Measurements from ENCODE around the gene NAT10. TPM values are rescaled to one million over a fixed set of nuclear protein-coding genes. Genes with fewer than 3 reads are reported as not detected.

NAT10 gene
- total RNA-seq, 1 experiment from 2014 or later: 103 TPM

DNA sequence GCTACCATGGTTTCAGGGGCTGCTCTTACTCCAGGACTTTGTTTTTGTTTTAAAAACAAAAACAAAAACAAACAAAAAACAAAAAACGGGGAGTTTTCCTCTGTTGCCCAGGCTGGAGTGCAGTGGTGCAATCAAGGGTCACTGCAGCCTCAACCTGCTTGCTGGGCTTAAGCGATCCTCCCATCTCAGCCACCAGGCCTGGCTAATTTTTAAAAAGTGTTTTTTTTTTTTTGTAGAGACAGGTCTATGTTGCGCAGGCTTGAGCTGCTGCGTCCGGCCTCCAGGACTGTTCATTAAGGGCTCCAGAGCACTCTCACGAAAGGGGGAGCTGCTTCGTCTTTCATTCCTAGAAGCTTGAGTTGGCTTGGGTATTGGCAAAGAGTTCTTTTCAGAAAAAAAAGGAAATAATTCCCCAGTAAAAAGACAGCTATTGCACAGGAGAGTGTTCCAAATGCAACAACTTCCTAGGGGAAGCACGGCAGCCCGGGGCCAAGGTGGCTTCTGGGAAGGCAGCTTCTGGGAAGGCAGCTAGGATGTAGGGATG lies 78.5 kb downstream of the NAT10 start:
- H3K9me3 ChIP-seq (ENCODE audit: control insufficient read depth, low read depth, low read length): no peaks in the 10 kb centered on the region
- H2AK5ac ChIP-seq (ENCODE audit: insufficient read length, low read length): no peak overlapping the region
- Mint-ChIP-seq H3K27me3 (ENCODE audit: low read depth) (no peaks in the 10 kb centered on the region; the same call in 1 of the 2 replicates), H3K27ac (no peak overlapping the region), H3K36me3 (ENCODE audit: insufficient read depth in 1 of 3, low read depth in 3 of 3) (no peaks in the 10 kb centered on the region), H3K4me3 (no peak overlapping the region), H3K4me1 (peaks cover 38 to 40% of the 10 kb centered on the region in 2 experiments), H3K9me3 (no peaks in the 10 kb centered on the region)
- no peak for DNase-seq
- no peak overlapping the region for H3K9ac ChIP-seq (ENCODE audit: extremely low read depth, insufficient read length, low read length)
- no peak overlapping the region for H3K23ac ChIP-seq (ENCODE audit: insufficient read length, low read depth, low read length)
- H3K79me2 ChIP-seq (ENCODE audit: insufficient read depth, low read length): no peaks in the 10 kb centered on the region
- H3K14ac ChIP-seq (ENCODE audit: insufficient read depth, low read length): no peak overlapping the region
- no peak overlapping the region for H4K5ac ChIP-seq (ENCODE audit: insufficient read length, low read depth, low read length)
- peaks cover 2% of the 10 kb centered on the region for H3K23me2 ChIP-seq (ENCODE audit: insufficient read length, low read depth, low read length, poor library complexity, severe bottlenecking)
- H3K4me2 ChIP-seq (ENCODE audit: insufficient read depth, insufficient read length, low read length): no peak overlapping the region
- H3K27me3 ChIP-seq (ENCODE audit: insufficient read depth, low read length): no peaks in the 10 kb centered on the region
- no peak overlapping the region for H4K91ac ChIP-seq (ENCODE audit: insufficient read length, low read depth, low read length)
- H2AFZ ChIP-seq (ENCODE audit: low read length): no peak overlapping the region
- no peak overlapping the region for H2BK12ac ChIP-seq (ENCODE audit: insufficient read length, low read depth, low read length)
- no peak overlapping the region for H3K4ac ChIP-seq (ENCODE audit: low read depth, low read length)
- H3K79me1 ChIP-seq (ENCODE audit: insufficient read depth, low read depth, low read length, poor library complexity, severe bottlenecking): no peaks in the 10 kb centered on the region
- H2BK20ac ChIP-seq (ENCODE audit: low read depth, low read length, poor library complexity, severe bottlenecking): no peak overlapping the region
- H3K56ac ChIP-seq (ENCODE audit: insufficient read length, low read depth, low read length): no peak overlapping the region
- H4K8ac ChIP-seq (replicated peaks; ENCODE audit: insufficient read length, low read depth, low read length): no peak overlapping the region
- H3K27ac ChIP-seq (ENCODE audit: insufficient read length, low read depth, low read length): no peak overlapping the region
- peak overlapping the region; percentile 23 for H3K18ac ChIP-seq (ENCODE audit: insufficient read length, low read depth, low read length)
- TF ChIP-seq, protein P1, sequence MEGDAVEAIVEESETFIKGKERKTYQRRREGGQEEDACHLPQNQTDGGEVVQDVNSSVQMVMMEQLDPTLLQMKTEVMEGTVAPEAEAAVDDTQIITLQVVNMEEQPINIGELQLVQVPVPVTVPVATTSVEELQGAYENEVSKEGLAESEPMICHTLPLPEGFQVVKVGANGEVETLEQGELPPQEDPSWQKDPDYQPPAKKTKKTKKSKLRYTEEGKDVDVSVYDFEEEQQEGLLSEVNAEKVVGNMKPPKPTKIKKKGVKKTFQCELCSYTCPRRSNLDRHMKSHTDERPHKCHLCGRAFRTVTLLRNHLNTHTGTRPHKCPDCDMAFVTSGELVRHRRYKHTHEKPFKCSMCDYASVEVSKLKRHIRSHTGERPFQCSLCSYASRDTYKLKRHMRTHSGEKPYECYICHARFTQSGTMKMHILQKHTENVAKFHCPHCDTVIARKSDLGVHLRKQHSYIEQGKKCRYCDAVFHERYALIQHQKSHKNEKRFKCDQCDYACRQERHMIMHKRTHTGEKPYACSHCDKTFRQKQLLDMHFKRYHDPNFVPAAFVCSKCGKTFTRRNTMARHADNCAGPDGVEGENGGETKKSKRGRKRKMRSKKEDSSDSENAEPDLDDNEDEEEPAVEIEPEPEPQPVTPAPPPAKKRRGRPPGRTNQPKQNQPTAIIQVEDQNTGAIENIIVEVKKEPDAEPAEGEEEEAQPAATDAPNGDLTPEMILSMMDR (conservative IDR thresholded peaks at IDR 0.05): no peak
- no peaks in the 10 kb centered on the region for H4K20me1 ChIP-seq (ENCODE audit: control insufficient read depth, insufficient read depth, insufficient read length)
- H3K4me1 ChIP-seq (ENCODE audit: insufficient read depth, low read length): peaks cover 12% of the 10 kb centered on the region; the same call in 1 of the 2 replicates
- no CpG with 5 or more reads among the region's 9 CpGs for WGBS (ENCODE audit: extremely low coverage, insufficient read length, low lambda C conversion rate)
- H2BK15ac ChIP-seq (ENCODE audit: low read depth, low read length): no peak overlapping the region
- H2BK5ac ChIP-seq (ENCODE audit: insufficient read length, low read length): no peak overlapping the region
- H2BK120ac ChIP-seq (ENCODE audit: low read depth, low read length, poor library complexity, severe bottlenecking): no peak overlapping the region
- H3T11ph ChIP-seq (ENCODE audit: low read length): no peak overlapping the region

Measured in H9 (cell line).